ENCODE measurements around the gene SLC29A4.

DNA sequence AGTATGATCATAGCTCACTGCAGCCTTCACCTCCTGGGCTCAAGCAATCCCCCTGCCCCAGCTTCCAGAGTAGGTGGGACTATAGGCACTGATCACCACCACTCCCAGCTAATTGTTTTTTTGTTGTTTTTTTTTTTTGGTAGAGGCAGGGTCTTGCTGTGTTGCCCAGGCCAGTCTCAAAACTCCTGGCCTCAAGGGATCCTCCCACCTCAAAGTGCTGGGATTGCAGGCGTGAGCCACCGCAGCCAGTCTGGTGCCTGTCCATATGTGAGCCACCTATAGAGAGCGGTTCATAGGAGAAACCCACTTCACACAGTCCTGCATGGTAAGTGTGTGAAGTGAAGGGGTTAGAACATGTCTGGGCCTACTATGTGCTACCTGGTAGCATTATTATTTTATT lies 47.5 kb downstream of the SLC29A4 start:
- TF ChIP-seq, protein P1, sequence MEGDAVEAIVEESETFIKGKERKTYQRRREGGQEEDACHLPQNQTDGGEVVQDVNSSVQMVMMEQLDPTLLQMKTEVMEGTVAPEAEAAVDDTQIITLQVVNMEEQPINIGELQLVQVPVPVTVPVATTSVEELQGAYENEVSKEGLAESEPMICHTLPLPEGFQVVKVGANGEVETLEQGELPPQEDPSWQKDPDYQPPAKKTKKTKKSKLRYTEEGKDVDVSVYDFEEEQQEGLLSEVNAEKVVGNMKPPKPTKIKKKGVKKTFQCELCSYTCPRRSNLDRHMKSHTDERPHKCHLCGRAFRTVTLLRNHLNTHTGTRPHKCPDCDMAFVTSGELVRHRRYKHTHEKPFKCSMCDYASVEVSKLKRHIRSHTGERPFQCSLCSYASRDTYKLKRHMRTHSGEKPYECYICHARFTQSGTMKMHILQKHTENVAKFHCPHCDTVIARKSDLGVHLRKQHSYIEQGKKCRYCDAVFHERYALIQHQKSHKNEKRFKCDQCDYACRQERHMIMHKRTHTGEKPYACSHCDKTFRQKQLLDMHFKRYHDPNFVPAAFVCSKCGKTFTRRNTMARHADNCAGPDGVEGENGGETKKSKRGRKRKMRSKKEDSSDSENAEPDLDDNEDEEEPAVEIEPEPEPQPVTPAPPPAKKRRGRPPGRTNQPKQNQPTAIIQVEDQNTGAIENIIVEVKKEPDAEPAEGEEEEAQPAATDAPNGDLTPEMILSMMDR (IDR thresholded peaks at IDR 0.05) = no peak
- no peak for TF ChIP-seq POLR2A (IDR thresholded peaks at IDR 0.05)
